HAP-1 (cell line): ENCODE measurements around the gene MUCL3.
"Not testable (repeated sequence)": the region's sequence is repeated elsewhere in the genome, so short reads cannot be mapped to it uniquely, and the experiment has no call there.

Experiments
- DNase-seq, 2 experiments: peaks; one replicate each; pipeline ENCODE4 v3.0.0-alpha.2; 2016 to 2020; ENCODE audit warnings: low spot score in 2 of 2
- H3K27me3 ChIP-seq: fragments of 250-450 bp; sonication (Bioruptor Pico); 2 replicates; pipeline ENCODE4 v1.5.1; 2020; ENCODE audit warnings: low read depth, mild to moderate bottlenecking, moderate library complexity
- H3K36me3 ChIP-seq: fragments of 250-450 bp; sonication (Bioruptor Pico); replicated peaks from 2 replicates; pipeline ENCODE4 v1.5.1; 2020; ENCODE audit warnings: mild to moderate bottlenecking
- H3K4me1 ChIP-seq: fragments of 250-450 bp; sonication (Bioruptor Pico); 2 replicates; pipeline ENCODE4 v1.5.1; 2020; ENCODE audit warnings: mild to moderate bottlenecking
- H3K4me3 ChIP-seq: fragments of 250-450 bp; sonication (Bioruptor Pico); 2 replicates; pipeline ENCODE4 v1.5.1; 2020; ENCODE audit warnings: mild to moderate bottlenecking, moderate library complexity
- H3K9me3 ChIP-seq: fragments of 250-450 bp; sonication (Bioruptor Pico); 2 replicates; pipeline ENCODE4 v1.5.1; 2020; ENCODE audit warnings: mild to moderate bottlenecking, moderate library complexity
- in situ Hi-C: fragments of 300-500 bp; cut with MboI; formaldehyde crosslinking; loops from 3 replicates; pipeline ENCODE4 v1.14.3; 2020; ENCODE audit warnings: low sequenced_read_pairs, inconsistent platforms, mixed read lengths

The MUCL3 gene

DNA sequence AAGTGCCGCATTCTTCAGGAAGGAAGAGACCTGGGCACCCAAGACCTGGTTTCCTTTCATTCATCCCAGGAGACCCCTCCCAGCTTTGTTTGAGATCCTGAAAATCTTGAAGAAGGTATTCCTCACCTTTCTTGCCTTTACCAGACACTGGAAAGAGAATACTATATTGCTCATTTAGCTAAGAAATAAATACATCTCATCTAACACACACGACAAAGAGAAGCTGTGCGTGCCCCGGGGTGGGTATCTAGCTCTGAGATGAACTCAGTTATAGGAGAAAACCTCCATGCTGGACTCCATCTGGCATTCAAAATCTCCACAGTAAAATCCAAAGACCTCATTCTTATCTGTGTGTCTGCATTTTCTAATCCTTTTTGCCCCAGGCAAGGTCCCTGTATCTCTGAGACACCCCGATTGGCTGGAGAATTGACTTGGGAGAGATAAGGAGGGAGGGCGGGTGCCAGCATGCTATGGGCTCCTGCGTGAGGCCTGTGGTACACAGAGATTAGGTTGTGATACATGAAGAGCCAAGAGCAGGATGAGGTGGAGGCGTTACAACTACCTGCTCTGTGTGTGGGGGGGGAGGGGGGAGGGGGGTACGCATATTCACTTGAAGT lies 47.5 kb downstream of the MUCL3 start:
- in situ Hi-C loops, result no loop called here
- H3K4me3 ChIP-seq, result no peak overlapping the region
- no peaks in the 10 kb centered on the region for H3K27me3 ChIP-seq
- no peaks in the 10 kb centered on the region; the same call in 1 of the 2 replicates for H3K9me3 ChIP-seq
- no peak for DNase-seq
- H3K4me1 ChIP-seq, result no peaks in the 10 kb centered on the region
- no peaks in the 10 kb centered on the region for H3K36me3 ChIP-seq

- DNase-seq, result no peak
- H3K9me3 ChIP-seq, result no peaks in the 10 kb centered on the region; the same call in 1 of the 2 replicates
- no peaks in the 10 kb centered on the region for H3K4me1 ChIP-seq
- H3K36me3 ChIP-seq, result no peaks in the 10 kb centered on the region
- no peaks in the 10 kb centered on the region for H3K27me3 ChIP-seq
- no peak overlapping the region for H3K4me3 ChIP-seq
- in situ Hi-C loops, result no loop called here
These were observed 49.8 kb downstream of the MUCL3 start for GRCh38 chr6:30990422-30991086.

DNA sequence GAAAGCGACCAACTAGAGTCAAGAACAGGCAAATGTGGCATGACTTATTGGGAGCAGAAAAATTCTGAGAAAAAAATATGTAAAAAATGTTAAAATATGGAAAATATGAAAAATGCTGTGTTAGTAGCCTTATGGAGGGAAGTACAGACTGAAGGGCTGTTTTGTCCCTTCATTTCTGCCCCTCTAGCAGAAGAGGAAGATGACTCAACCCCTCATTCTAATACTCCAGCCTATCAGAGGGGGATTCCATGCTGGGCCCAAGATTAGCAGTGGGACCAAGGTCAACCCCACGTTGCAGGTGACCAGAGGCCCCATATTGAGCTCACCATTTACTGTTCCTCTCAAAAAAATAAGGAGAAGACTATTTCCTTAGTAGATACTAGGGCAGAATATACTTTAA lies 51.1 kb downstream of the MUCL3 start:
- Histone ChIP-seq H3K4me1 (no peaks in the 10 kb centered on the region), H3K36me3 (no peaks in the 10 kb centered on the region), H3K9me3 (no peaks in the 10 kb centered on the region; the same call in 1 of the 2 replicates), H3K27me3 (no peaks in the 10 kb centered on the region), H3K4me3 (no peak overlapping the region)
- no peak for DNase-seq
- in situ Hi-C loops, result no loop called here

DNA sequence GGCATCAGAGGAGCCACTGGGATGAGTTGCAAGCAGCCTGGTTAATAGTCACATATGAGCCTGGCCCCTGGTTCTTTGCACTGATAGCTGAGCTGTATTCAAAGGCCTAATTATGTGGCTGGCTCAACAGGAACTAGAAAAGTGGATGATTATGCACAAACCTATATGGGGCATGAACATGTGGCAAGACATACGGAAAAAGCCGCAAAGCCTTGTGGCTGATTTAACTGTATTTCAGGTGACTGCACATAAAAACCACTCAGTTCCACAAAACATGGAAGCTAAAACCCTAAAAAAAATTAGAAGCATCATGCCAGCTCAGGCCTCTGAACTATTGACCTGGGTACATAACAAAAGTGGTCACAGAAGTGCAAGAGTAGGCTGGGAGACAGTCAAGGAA lies 56.5 kb downstream of the MUCL3 start:
- H3K4me3 ChIP-seq, result no peak overlapping the region
- H3K9me3 ChIP-seq, result no peaks in the 10 kb centered on the region
- no peaks in the 10 kb centered on the region for H3K4me1 ChIP-seq
- in situ Hi-C loops, result no loop called here
- DNase-seq, result no peak
- H3K36me3 ChIP-seq, result no peaks in the 10 kb centered on the region
- H3K27me3 ChIP-seq, result no peaks in the 10 kb centered on the region

DNA sequence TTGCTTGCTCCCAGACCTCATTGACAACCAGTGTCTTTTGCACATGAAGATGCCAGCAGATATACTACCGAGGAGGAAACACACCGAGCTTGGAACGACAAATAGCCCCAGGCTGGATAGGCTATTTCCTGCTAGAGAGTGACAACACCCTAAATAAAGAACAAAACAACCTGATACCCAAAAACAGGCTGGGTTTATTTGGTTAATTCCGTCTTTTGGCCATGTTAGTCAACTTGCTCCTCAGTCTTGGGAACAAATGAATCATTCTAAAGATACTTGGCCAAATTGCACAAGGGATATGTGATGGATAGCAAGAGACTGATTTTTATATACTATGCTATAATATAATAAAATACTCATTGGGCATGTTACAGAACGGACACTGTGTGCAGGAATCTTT lies 58.0 kb downstream of the MUCL3 start:
- Histone ChIP-seq H3K36me3 (no peaks in the 10 kb centered on the region), H3K4me1 (no peaks in the 10 kb centered on the region), H3K4me3 (no peak overlapping the region), H3K27me3 (no peaks in the 10 kb centered on the region), H3K9me3 (no peaks in the 10 kb centered on the region)
- DNase-seq, result no peak
- in situ Hi-C loops, result no loop called here

DNA sequence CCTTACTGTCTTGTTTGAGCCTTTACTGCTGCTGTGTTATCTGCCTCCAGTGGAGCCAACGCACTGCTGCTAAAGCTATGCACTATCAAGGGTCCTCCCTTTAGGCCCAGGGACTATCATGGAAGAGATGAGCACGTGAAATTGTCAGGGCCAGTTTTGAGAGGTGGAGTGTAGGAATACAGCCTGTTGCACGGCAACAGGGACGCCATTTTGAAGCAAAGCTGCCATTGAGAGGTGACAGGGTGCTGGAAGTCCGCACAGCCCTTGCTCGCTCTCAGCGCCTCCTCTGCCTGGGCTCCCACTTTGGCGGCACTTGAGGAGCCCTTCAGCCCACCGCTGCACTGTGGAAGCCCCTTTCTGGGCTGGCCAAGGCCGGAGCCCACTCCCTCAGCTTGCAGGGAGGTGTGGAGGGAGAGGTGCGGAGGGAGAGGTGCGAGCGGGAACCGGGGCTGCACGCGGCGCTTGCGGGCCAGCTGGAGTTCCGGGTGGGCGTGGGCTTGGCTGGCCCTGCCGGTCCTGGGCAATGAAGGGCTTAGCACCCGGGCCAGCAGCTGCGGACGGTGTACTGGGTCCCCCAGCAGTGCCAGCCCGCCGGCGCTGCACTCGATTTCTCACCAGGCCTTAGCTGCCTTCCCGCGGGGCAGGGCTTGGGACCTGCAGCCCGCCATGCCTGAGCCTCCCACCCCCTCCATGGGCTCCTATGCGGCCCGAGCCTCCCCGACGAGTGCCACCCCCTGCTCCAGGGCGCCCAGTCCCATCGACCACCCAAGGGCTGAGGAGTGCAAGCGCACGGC lies 59.5 kb downstream of the MUCL3 start:
- H3K4me1 ChIP-seq, DNase-seq, in situ Hi-C loops: not testable (repeated sequence)

GRCh38 chr6:31001281-31001888 lies 60.6 kb downstream of the MUCL3 start:
- H3K36me3 ChIP-seq, result no peaks in the 10 kb centered on the region
- no peak overlapping the region for H3K4me3 ChIP-seq
- no peaks in the 10 kb centered on the region for H3K4me1 ChIP-seq
- no peaks in the 10 kb centered on the region for H3K9me3 ChIP-seq
- no peak for DNase-seq
- in situ Hi-C loops, result no loop called here
- peaks cover 2% of the 10 kb centered on the region; the same call in 1 of the 2 replicates for H3K27me3 ChIP-seq

More for the DNA sequence above, 59.5 kb downstream of the MUCL3 start:
- H3K4me3 ChIP-seq, H3K27me3 ChIP-seq, H3K36me3 ChIP-seq, H3K9me3 ChIP-seq: not testable (repeated sequence)

DNA sequence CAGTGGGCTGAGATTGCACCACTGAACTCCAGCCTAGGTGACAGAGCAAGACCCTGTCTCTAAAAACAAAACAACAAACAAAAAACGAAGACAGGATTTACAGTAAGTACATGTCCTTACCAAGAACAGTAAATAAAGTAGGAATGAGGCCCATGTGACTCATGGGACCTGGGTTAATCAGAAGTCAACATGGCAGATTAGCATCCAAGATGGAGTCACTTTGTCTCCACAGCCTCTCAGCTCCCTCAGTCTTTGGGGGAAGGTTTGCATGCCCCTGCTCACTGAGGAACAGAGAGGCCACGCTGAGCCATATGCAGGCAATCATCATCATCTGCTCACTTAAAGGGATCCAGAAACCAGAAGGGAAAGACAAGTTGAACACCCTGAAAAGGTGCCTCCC lies 61.7 kb downstream of the MUCL3 start:
- Histone ChIP-seq H3K9me3 (no peaks in the 10 kb centered on the region), H3K4me1 (no peaks in the 10 kb centered on the region), H3K36me3 (no peaks in the 10 kb centered on the region), H3K4me3 (no peak overlapping the region), H3K27me3 (peaks cover 10% of the 10 kb centered on the region)
- no peak for DNase-seq
- in situ Hi-C loops, result no loop called here
